GM12878 (cell line): ENCODE data around the gene ODAD2.

Experiments
- CBFB ChIP-seq: IDR thresholded peaks from 2 replicates; pipeline ENCODE4 v1.6.1; 2016; ENCODE audit warnings: antibody characterized with exemption, low read depth
- CEBPB ChIP-seq, 2 experiments: fragments of 150-350 bp in 1 of 2; IDR thresholded peaks; 2 replicates each; pipeline ENCODE4 v1.6.1; 2012 to 2014; ENCODE audit warnings: low read depth in 2 of 2, low read length in 2 of 2, borderline replicate concordance in 1 of 2, inconsistent platforms in 1 of 2
- CTCF ChIP-seq, 3 experiments: IDR thresholded peaks in 2 of 3; conservative IDR thresholded peaks in 1 of 3; 2 replicates each; pipeline ENCODE4 v1.5.1; 2011; ENCODE audit warnings: low read depth in 3 of 3, low read length in 3 of 3, mild to moderate bottlenecking in 3 of 3, control low read depth in 2 of 3, moderate library complexity in 2 of 3, inconsistent platforms in 1 of 3, mixed read lengths in 1 of 3; ENCODE audit not compliant: control insufficient read depth in 2 of 3, insufficient read depth in 1 of 3; ENCODE audit errors: extremely low read depth in 1 of 3
- POU2F2 ChIP-seq: IDR thresholded peaks from 3 replicates; pipeline ENCODE4 v1.6.1; 2011; ENCODE audit warnings: low read depth, mild to moderate bottlenecking, low read length, borderline replicate concordance
- YY1 ChIP-seq: IDR thresholded peaks from 2 replicates; pipeline ENCODE4 v1.6.1; 2011; ENCODE audit warnings: low read depth, mild to moderate bottlenecking, low read length
- ZNF207 ChIP-seq: fragments of 450-650 bp; IDR thresholded peaks from 2 replicates; pipeline ENCODE4 v1.6.1; 2014; ENCODE audit warnings: antibody characterized with exemption, mild to moderate bottlenecking, borderline replicate concordance
- ZNF687 ChIP-seq: fragments of 450-650 bp; IDR thresholded peaks from 2 replicates; pipeline ENCODE4 v1.6.1; 2017; ENCODE audit warnings: mild to moderate bottlenecking, moderate library complexity
- TF ChIP-seq, protein P1 (sequence below): IDR thresholded peaks from 2 replicates; pipeline ENCODE4 v1.6.1; 2012; ENCODE audit warnings: low read depth, low read length, improper control_type of control experiment
- TF ChIP-seq, protein P2 (sequence below): fragments of 150-350 bp; IDR thresholded peaks from 2 replicates; pipeline ENCODE4 v1.6.1; 2016; ENCODE audit warnings: low read depth, low read length

GRCh38 chr10:27771231-27771630 is 227.6 kb downstream of the ODAD2 start:
- TF ChIP-seq CEBPB (IDR thresholded peaks at IDR 0.05; ENCODE audit: borderline replicate concordance in 1 of 2, low read depth in 2 of 2, low read length in 2 of 2) (no peak), CBFB (no peak), YY1 (no peak), CTCF (IDR thresholded peaks at IDR 0.05 in 2 of 3, conservative IDR thresholded peaks at IDR 0.05 in 1 of 3; ENCODE audit: control insufficient read depth in 2 of 3, extremely low read depth in 1 of 3, insufficient read depth in 1 of 3, low read depth in 3 of 3, low read length in 3 of 3) (no peak), ZNF207 (no peak), POU2F2 (no peak), ZNF687 (no peak)
- TF ChIP-seq, protein P1, sequence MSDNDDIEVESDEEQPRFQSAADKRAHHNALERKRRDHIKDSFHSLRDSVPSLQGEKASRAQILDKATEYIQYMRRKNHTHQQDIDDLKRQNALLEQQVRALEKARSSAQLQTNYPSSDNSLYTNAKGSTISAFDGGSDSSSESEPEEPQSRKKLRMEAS: no peak
- TF ChIP-seq, protein P2, sequence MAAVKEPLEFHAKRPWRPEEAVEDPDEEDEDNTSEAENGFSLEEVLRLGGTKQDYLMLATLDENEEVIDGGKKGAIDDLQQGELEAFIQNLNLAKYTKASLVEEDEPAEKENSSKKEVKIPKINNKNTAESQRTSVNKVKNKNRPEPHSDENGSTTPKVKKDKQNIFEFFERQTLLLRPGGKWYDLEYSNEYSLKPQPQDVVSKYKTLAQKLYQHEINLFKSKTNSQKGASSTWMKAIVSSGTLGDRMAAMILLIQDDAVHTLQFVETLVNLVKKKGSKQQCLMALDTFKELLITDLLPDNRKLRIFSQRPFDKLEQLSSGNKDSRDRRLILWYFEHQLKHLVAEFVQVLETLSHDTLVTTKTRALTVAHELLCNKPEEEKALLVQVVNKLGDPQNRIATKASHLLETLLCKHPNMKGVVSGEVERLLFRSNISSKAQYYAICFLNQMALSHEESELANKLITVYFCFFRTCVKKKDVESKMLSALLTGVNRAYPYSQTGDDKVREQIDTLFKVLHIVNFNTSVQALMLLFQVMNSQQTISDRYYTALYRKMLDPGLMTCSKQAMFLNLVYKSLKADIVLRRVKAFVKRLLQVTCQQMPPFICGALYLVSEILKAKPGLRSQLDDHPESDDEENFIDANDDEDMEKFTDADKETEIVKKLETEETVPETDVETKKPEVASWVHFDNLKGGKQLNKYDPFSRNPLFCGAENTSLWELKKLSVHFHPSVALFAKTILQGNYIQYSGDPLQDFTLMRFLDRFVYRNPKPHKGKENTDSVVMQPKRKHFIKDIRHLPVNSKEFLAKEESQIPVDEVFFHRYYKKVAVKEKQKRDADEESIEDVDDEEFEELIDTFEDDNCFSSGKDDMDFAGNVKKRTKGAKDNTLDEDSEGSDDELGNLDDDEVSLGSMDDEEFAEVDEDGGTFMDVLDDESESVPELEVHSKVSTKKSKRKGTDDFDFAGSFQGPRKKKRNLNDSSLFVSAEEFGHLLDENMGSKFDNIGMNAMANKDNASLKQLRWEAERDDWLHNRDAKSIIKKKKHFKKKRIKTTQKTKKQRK: no peak
